ACC112 (cell line): Measurements from ENCODE around the gene CALN1.
"Not testable (repeated sequence)": the region's sequence is repeated elsewhere in the genome, so short reads cannot be mapped to it uniquely, and the experiment has no call there.

Experiments used
- H2AFZ ChIP-seq: fragments of 200-600 bp; sonication (generic); one replicate; pipeline ENCODE4 v1.6.0; 2017; ENCODE audit warnings: antibody characterized with exemption, low read length; ENCODE audit not compliant: unreplicated experiment
- H3K27ac ChIP-seq: fragments of 200-600 bp; sonication (generic); 2 replicates; pipeline ENCODE4 v1.5.1; 2014; ENCODE audit warnings: low read depth, mild to moderate bottlenecking, antibody characterized with exemption, low read length, moderate library complexity
- H3K27me3 ChIP-seq: fragments of 200-600 bp; sonication (generic); 2 replicates; pipeline ENCODE4 v1.6.1; 2014; ENCODE audit warnings: mild to moderate bottlenecking, antibody characterized with exemption, low read length, moderate library complexity, mixed read lengths; ENCODE audit not compliant: insufficient read depth
- H3K36me3 ChIP-seq: fragments of 200-600 bp; sonication (generic); 2 replicates; pipeline ENCODE4 v1.6.1; 2016; ENCODE audit warnings: mild to moderate bottlenecking, antibody characterized with exemption, low read length, moderate library complexity, mixed read lengths; ENCODE audit not compliant: insufficient read depth
- H3K4me1 ChIP-seq: fragments of 200-600 bp; sonication (generic); one replicate; pipeline ENCODE4 v1.6.1; 2016; ENCODE audit warnings: low read length, mixed read lengths; ENCODE audit not compliant: insufficient read depth, unreplicated experiment, control insufficient read depth
- H3K4me3 ChIP-seq: fragments of 200-600 bp; sonication (generic); 2 replicates; pipeline ENCODE4 v1.5.1; 2014; ENCODE audit warnings: mild to moderate bottlenecking, low read depth, low read length
- H3K79me2 ChIP-seq: fragments of 200-600 bp; sonication (generic); one replicate; pipeline ENCODE4 v1.6.0; 2016; ENCODE audit warnings: low read length; ENCODE audit not compliant: control insufficient read depth, unreplicated experiment, insufficient read depth

The CALN1 gene

DNA sequence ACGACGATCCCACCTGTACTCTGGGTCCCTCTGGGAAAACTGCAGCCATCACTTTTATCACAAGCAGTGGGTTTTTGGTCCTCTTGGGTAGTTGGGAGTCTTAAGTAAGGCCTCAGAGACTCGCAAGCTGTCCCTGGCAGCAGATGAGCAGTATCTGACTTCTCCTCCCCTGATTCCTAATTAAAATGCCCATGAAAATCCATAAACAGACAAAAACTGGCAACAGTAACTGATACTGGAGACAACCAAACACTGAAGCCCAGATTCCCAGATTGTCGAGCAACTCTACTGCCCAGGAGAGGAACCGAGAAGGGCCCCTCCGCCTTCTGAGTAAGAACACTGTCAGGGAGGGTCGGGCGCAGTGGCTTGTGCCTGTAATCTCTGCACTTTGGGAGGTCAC is 333.8 kb downstream of the CALN1 start:
- Histone ChIP-seq H3K27me3 (no peaks in the 10 kb centered on the region), H2AFZ (no peak overlapping the region)

DNA sequence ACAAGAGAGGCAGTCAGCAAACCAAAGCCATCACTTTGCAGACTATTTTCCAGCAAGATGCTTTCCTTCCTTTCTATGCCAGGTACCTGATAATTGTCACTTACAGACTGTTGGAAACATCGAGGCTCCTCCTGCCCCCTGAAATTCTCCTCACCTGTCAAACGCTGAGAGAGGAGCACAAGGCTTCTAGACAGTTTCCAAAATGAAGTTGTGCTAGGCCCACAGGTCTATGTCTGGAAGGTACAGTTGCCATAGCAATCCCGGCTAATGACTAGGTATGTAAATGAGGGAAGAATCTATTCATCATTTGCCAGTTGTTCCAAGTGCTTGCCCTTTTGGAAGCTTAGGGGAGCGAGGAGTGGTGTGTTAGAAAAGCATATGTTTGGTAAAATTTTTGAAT is 334.4 kb downstream of the CALN1 start:
- no peak overlapping the region for H3K4me3 ChIP-seq
- H2AFZ ChIP-seq = no peak overlapping the region
- no peaks in the 10 kb centered on the region for H3K79me2 ChIP-seq
- H3K27me3 ChIP-seq = no peaks in the 10 kb centered on the region
- no peaks in the 10 kb centered on the region for H3K4me1 ChIP-seq
- H3K36me3 ChIP-seq = no peaks in the 10 kb centered on the region
- H3K27ac ChIP-seq = no peak overlapping the region

More for the DNA sequence above, 333.8 kb downstream of the CALN1 start:
- H3K4me3 ChIP-seq = no peak overlapping the region
- no peaks in the 10 kb centered on the region for H3K36me3 ChIP-seq
- no peak overlapping the region for H3K27ac ChIP-seq
- no peaks in the 10 kb centered on the region for H3K4me1 ChIP-seq
- no peaks in the 10 kb centered on the region for H3K79me2 ChIP-seq

DNA sequence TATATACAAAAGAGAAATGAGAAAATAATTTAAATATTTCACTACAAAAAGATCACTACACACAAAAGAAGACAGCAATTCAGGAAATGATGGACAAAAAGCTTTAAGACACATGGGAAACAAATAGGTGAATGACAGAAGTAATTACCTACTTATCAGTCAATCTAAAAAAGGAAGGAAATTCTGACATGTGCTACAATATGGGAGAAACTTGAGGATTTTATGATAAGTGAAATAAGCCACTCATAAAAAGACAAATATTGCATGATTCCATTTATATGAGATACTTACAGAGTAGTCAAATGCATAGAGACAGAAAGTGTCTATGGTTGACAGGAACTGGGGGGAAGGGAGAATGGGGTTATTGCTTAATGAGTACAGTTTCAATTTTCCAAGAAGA is 339.2 kb downstream of the CALN1 start:
- H3K4me3 ChIP-seq = no peak overlapping the region

DNA sequence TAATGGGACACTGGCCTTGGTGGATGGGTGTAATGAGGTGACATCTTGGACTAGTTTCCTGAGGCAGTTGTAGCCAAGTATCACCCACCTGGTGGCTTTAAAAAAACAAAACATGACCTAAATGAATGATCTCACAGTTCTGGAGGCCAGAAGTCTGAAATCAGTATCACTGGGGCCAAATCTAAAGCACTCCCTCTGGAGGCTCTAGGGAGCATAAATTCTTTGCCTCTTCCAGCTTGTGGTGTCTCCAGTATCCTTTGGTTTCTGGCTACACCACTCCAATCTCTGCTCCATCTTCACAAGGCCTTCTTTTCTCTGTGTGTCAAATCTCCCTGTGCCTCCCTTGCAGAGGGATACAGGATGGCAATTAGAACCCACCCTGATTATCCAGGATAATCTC is 342.9 kb downstream of the CALN1 start:
- no peak overlapping the region for H3K27ac ChIP-seq
- H3K4me3 ChIP-seq = no peak overlapping the region
- no peak overlapping the region for H2AFZ ChIP-seq
- H3K27me3 ChIP-seq = no peaks in the 10 kb centered on the region
- H3K4me1 ChIP-seq = no peaks in the 10 kb centered on the region
- H3K36me3 ChIP-seq = no peaks in the 10 kb centered on the region
- no peaks in the 10 kb centered on the region for H3K79me2 ChIP-seq

More for the DNA sequence above, 339.2 kb downstream of the CALN1 start:
- no peak overlapping the region for H2AFZ ChIP-seq
- no peaks in the 10 kb centered on the region for H3K36me3 ChIP-seq
- H3K27me3 ChIP-seq = no peaks in the 10 kb centered on the region
- H3K4me1 ChIP-seq = no peaks in the 10 kb centered on the region
- H3K27ac ChIP-seq = no peak overlapping the region
- H3K79me2 ChIP-seq = no peaks in the 10 kb centered on the region

DNA sequence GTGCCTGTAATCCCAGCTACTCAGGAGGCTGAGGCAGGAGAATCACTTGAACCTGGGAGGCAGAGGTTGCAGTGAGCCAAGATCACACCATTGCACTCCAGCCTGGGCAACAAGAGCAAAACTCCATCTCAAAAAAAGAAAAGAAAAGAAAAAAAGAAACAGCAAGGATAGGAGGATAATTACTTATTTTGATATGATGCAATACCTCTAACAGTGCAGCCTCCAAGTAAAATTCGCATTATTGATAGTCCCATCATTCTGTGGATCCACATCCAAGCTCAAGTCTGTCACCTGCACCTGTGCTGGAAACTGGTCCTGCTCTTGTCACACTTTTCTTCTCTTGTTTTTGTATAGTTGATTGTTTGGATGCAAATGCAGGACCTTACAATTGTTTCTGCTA is 346.4 kb downstream of the CALN1 start:
- not testable (repeated sequence) for H3K36me3 ChIP-seq, H3K27ac ChIP-seq, H3K4me1 ChIP-seq, H2AFZ ChIP-seq, H3K27me3 ChIP-seq, H3K4me3 ChIP-seq, H3K79me2 ChIP-seq

DNA sequence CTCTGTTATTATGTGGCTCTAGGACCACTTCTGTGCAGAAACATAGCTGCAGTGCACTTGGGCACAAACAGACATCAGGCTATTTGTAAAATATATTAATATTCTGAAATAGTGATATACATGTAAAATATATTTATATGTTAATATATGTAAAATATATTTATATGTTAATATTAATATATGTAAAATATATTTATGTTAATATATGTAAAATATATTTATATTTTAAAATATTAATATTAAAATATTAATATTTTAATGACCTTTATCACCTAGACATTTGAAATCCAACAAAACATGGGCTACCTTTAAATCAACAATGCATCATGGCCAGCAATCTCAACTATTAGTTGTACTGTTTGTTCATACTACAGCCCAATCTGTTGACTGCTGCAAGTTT is 347.2 kb downstream of the CALN1 start:
- no peaks in the 10 kb centered on the region for H3K27me3 ChIP-seq
- H3K27ac ChIP-seq = no peak overlapping the region
- no peaks in the 10 kb centered on the region for H3K4me1 ChIP-seq
- H2AFZ ChIP-seq = no peak overlapping the region
- no peaks in the 10 kb centered on the region for H3K36me3 ChIP-seq
- H3K4me3 ChIP-seq = no peak overlapping the region
- H3K79me2 ChIP-seq = no peaks in the 10 kb centered on the region

DNA sequence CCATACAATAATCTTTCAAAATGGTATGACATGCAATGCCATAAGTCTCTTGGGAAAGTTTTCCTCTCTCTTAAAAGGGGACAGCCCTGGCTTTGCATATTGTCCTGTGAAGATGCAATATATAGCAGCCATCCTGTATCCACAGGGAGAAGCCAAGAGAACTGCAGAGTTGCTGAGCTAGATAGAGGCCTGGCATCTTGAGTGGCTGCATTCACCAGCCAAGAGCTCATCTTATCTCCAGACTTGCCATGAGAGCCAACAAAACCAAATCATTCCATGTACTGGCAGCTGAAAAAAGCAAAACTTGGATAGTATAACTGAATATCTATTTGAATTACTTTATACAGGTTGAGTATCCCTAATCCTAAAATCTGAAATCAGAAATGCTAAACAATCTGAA is 348.8 kb downstream of the CALN1 start:
- H3K4me3 ChIP-seq = no peak overlapping the region
- no peak overlapping the region for H3K27ac ChIP-seq
- no peaks in the 10 kb centered on the region for H3K36me3 ChIP-seq
- H2AFZ ChIP-seq = no peak overlapping the region
- H3K79me2 ChIP-seq = no peaks in the 10 kb centered on the region
- H3K27me3 ChIP-seq = no peaks in the 10 kb centered on the region
- no peaks in the 10 kb centered on the region for H3K4me1 ChIP-seq

DNA sequence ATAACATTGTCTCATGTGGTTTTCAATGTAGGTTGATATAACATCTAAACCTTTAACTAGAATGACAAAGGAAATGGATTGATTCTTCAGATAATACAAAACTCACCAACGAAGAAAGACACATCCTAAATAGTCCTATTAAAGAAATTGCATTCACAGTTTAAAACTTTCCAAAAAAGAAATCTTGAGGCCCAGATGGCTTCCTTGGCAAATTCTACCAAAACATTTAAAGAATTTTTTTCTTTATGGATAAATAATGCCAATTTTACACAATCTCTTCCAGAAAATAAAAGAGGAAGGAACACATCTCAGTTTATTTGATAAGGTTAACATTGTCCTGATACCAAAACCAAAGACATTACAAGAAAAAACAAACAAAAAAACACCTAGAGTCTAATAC is 349.5 kb downstream of the CALN1 start:
- H3K27me3 ChIP-seq = no peaks in the 10 kb centered on the region
- no peak overlapping the region for H3K4me3 ChIP-seq
- H3K36me3 ChIP-seq = no peaks in the 10 kb centered on the region
- H3K4me1 ChIP-seq = no peaks in the 10 kb centered on the region
- no peak overlapping the region for H3K27ac ChIP-seq
- no peaks in the 10 kb centered on the region for H3K79me2 ChIP-seq
- no peak overlapping the region for H2AFZ ChIP-seq

DNA sequence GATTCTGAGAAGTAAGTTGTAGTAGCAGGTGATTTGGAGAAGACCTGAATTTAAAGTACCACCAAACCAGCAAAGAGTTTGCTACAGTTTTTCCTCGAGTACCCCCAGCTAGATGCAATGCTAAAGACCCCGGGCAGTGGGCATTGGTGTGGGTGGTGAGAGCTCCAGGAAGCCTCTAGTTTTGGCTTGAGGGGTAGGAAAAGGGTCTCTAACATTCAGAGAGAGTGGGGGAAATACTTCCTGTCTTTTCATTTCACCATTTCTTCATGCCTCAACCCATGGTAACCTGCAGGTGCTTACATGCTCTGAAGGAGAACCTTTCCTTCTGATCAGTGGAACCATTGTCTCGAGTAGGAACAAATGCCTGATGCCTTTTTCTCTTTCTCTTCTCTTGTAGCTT is 352.2 kb downstream of the CALN1 start:
- no peaks in the 10 kb centered on the region for H3K4me1 ChIP-seq
- H3K27me3 ChIP-seq = no peaks in the 10 kb centered on the region
- H3K4me3 ChIP-seq = no peak overlapping the region
- H3K27ac ChIP-seq = no peak overlapping the region
- H2AFZ ChIP-seq = no peak overlapping the region
- H3K36me3 ChIP-seq = no peaks in the 10 kb centered on the region
- no peaks in the 10 kb centered on the region for H3K79me2 ChIP-seq

DNA sequence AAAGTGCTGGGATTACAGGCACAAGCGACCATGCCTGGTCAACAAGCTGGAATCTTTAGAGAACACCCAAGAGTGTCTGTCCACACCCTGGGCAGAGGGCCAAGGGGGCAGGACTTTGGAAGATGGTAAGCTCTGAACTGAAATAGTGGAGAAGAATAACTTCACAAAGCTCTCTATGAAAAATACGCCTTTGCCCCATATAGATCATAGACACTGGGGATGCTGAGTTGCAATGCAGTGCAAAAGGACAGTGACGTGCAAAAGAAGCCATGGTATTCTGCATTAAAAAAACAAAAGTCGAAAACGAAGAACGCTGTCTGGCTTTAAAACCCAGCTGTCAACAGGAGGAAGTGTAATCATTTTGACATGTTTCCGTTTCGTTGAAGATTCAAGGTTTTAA is 353.6 kb downstream of the CALN1 start:
- Histone ChIP-seq H3K27ac (no peak overlapping the region), H3K79me2 (no peaks in the 10 kb centered on the region), H3K4me1 (no peaks in the 10 kb centered on the region), H3K36me3 (no peaks in the 10 kb centered on the region), H2AFZ (no peak overlapping the region), H3K27me3 (no peaks in the 10 kb centered on the region), H3K4me3 (no peak overlapping the region)

DNA sequence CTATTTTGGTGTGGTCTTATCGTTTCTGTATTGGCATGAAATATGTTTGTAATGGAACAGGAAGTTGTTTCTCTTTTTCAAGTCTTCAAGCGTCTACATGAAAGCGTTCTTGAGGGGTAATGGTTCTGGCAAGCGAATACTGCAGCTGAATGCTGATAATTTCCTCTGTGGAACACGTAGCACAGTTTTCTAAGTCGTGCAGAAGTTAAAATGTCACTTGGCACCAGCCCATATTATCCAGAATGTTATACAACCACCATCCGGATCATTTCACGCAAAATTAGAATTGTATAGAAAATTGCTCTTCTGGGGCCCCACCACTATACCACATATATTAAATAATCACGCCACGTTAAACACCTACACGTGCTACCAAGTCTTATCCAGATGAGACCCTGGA is 354.3 kb downstream of the CALN1 start:
- no peaks in the 10 kb centered on the region for H3K79me2 ChIP-seq
- no peaks in the 10 kb centered on the region for H3K27me3 ChIP-seq
- H3K36me3 ChIP-seq = no peaks in the 10 kb centered on the region
- H3K4me1 ChIP-seq = no peaks in the 10 kb centered on the region
- no peak overlapping the region for H3K4me3 ChIP-seq
- no peak overlapping the region for H3K27ac ChIP-seq
- no peak overlapping the region for H2AFZ ChIP-seq

DNA sequence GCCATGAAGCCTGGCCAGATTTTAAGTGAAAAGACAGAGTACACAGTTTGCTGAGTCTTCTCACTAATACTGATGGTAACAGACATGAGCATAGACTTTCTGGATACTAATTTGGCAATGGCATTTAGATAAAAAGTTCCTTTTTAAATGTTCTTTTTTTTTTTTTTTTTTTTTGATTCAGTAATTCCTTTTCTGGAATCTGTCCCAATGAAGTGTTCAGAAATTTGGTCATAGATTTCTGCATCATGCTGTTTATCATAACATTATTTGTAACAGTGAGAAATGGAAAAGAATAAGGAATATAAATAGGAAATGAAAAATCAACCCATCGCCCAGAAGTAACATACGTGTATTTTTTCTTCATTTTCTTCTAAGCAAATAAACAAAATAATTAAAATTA is 354.9 kb downstream of the CALN1 start:
- Histone ChIP-seq H3K79me2 (no peaks in the 10 kb centered on the region), H2AFZ (no peak overlapping the region), H3K4me1 (no peaks in the 10 kb centered on the region), H3K4me3 (no peak overlapping the region), H3K27me3 (no peaks in the 10 kb centered on the region), H3K36me3 (no peaks in the 10 kb centered on the region), H3K27ac (no peak overlapping the region)
